HEK293T (cell line): ENCODE results near the gene LYSMD2.

ENCODE experiments used
- CTCF ChIA-PET: fragments of 350-600 bp; formaldehyde crosslinking; extraction: SDS; loops from one replicate; lab custom pipeline; 2021; ENCODE audit warnings: antibody characterized with exemption, inconsistent platforms; lab: Yijun Ruan, JAX
- POLR2A ChIA-PET: fragments of 350-600 bp; formaldehyde crosslinking; extraction: SDS; loops from one replicate; lab custom pipeline; 2020; ENCODE audit warnings: antibody characterized with exemption, inconsistent platforms; lab: Yijun Ruan, JAX
- DNase-seq: peaks from one replicate; pipeline ENCODE4 v3.0.0; 2012; ENCODE audit warnings: mixed read lengths; ENCODE audit errors: extremely low spot score
- ARNT ChIP-seq: fragments of 450-650 bp; IDR thresholded peaks from 2 replicates; pipeline ENCODE4 v1.6.1; 2017; ENCODE audit warnings: mild to moderate bottlenecking
- BHLHE40 ChIP-seq: fragments of 450-650 bp; IDR thresholded peaks from 2 replicates; pipeline ENCODE4 v1.6.1; 2016; ENCODE audit warnings: mild to moderate bottlenecking, moderate library complexity, borderline replicate concordance
- CTBP1 ChIP-seq: fragments of 450-650 bp; IDR thresholded peaks from 2 replicates; pipeline ENCODE4 v1.6.1; 2016; ENCODE audit warnings: borderline replicate concordance
- ELF4 ChIP-seq: fragments of 450-650 bp; IDR thresholded peaks from 2 replicates; pipeline ENCODE4 v1.6.1; 2017; ENCODE audit warnings: antibody characterized with exemption
- FOXA1 ChIP-seq: fragments of 450-650 bp; IDR thresholded peaks from 2 replicates; pipeline ENCODE4 v1.6.1; 2016; ENCODE audit warnings: mild to moderate bottlenecking
- FOXK2 ChIP-seq: fragments of 450-650 bp; IDR thresholded peaks from 2 replicates; pipeline ENCODE4 v1.6.1; 2016; ENCODE audit warnings: mild to moderate bottlenecking
- FOXM1 ChIP-seq: fragments of 450-650 bp; IDR thresholded peaks from 2 replicates; pipeline ENCODE4 v1.6.1; 2017; ENCODE audit warnings: mild to moderate bottlenecking, borderline replicate concordance
- HDGF ChIP-seq: fragments of 450-650 bp; IDR thresholded peaks from 2 replicates; pipeline ENCODE4 v1.6.1; 2017; ENCODE audit warnings: antibody characterized with exemption, borderline replicate concordance
- L3MBTL2 ChIP-seq: fragments of 450-650 bp; conservative IDR thresholded peaks from 2 replicates; pipeline ENCODE4 v1.6.1; 2016; ENCODE audit warnings: mild to moderate bottlenecking
- LEF1 ChIP-seq: fragments of 450-650 bp; IDR thresholded peaks from 2 replicates; pipeline ENCODE4 v1.6.1; 2017; ENCODE audit warnings: mild to moderate bottlenecking, borderline replicate concordance
- NFRKB ChIP-seq: fragments of 450-650 bp; IDR thresholded peaks from 2 replicates; pipeline ENCODE4 v1.6.1; 2016; ENCODE audit warnings: mild to moderate bottlenecking, moderate library complexity
- SP1 ChIP-seq: fragments of 450-650 bp; IDR thresholded peaks from 2 replicates; pipeline ENCODE4 v1.6.1; 2017
- SUZ12 ChIP-seq: fragments of 450-650 bp; IDR thresholded peaks from 2 replicates; pipeline ENCODE4 v1.6.1; 2016; ENCODE audit warnings: mild to moderate bottlenecking
- TARDBP ChIP-seq: fragments of 450-650 bp; IDR thresholded peaks from 2 replicates; pipeline ENCODE4 v1.6.1; 2016
- ZNF384 ChIP-seq: fragments of 450-650 bp; IDR thresholded peaks from 2 replicates; pipeline ENCODE4 v1.6.1; 2016
- TF ChIP-seq, protein P1 (sequence below): fragments of 450-650 bp; IDR thresholded peaks from 2 replicates; pipeline ENCODE4 v1.6.1; 2016

The LYSMD2 gene

DNA sequence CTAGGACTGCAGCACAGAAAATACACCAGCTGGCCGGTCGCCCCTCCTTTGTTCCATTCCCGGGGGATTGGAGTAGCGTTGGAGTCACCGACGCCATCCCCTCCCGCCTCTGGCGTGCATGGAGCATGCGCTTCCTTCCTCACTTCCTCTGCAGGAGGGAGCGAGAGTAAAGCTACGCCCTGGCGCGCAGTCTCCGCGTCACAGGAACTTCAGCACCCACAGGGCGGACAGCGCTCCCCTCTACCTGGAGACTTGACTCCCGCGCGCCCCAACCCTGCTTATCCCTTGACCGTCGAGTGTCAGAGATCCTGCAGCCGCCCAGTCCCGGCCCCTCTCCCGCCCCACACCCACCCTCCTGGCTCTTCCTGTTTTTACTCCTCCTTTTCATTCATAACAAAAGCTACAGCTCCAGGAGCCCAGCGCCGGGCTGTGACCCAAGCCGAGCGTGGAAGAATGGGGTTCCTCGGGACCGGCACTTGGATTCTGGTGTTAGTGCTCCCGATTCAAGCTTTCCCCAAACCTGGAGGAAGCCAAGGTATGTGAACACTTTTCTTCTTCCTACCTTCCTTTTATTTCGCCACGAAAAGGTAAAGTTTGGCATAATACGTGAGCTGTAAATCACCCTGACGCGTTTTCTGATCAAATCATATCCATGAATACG lies 56.0 kb downstream of the LYSMD2 start, which contains the start of gene SCG3:
SCG3 (plus strand) TSS at position 201 of the 661 bp plus-strand sequence; CDS start at position 454, 253 bp downstream.
- TF ChIP-seq TARDBP (no peak), NFRKB (no peak), FOXK2 (no peak), ARNT (no peak), L3MBTL2 (peak; percentile 29; the same call in 1 of the 2 replicates), LEF1 (no peak), ELF4 (no peak)
- DNase-seq, result peak; percentile 70
- ChIA-PET POLR2A (no interaction called here), CTCF (interaction anchor here (0.6 kb wide), 1 partner anchor 31 kb away, joined by 4 read pairs; no protein-coding TSS in a partner anchor)

DNA sequence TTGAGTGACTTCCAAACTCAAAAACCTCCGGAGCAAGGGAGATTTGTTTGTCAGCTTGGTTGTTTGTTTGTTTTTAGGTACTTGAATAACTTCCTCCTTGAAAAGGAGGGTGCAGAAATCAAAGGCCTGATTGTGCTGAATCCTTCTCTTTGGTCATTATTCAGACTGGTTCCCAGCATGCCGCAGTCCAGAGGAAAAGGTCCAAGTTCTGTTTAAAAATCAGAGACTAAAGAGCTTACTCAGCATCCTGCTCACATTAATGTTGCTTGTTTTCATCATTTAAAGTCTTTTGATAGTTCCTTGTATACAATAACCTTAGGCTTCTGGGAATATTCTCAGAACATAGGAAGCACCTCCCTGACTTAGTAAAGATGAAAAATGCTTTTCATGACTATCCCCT lies 57.1 kb downstream of the LYSMD2 start:
- ChIA-PET POLR2A (no interaction called here), CTCF (no interaction called here)
- TF ChIP-seq ARNT, result no peak
- no peak for TF ChIP-seq BHLHE40
- no peak for TF ChIP-seq FOXK2
- TF ChIP-seq FOXA1, result no peak
- no peak for TF ChIP-seq SUZ12
- TF ChIP-seq L3MBTL2, result no peak
- no peak for TF ChIP-seq NFRKB
- TF ChIP-seq, protein P1, sequence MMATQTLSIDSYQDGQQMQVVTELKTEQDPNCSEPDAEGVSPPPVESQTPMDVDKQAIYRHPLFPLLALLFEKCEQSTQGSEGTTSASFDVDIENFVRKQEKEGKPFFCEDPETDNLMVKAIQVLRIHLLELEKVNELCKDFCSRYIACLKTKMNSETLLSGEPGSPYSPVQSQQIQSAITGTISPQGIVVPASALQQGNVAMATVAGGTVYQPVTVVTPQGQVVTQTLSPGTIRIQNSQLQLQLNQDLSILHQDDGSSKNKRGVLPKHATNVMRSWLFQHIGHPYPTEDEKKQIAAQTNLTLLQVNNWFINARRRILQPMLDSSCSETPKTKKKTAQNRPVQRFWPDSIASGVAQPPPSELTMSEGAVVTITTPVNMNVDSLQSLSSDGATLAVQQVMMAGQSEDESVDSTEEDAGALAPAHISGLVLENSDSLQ, result no peak
- no peak for TF ChIP-seq LEF1
- TF ChIP-seq FOXM1, result no peak
- TF ChIP-seq HDGF, result no peak
- TF ChIP-seq ELF4, result no peak
- TF ChIP-seq CTBP1, result no peak
- TF ChIP-seq TARDBP, result no peak
- TF ChIP-seq SP1, result no peak
- no peak for TF ChIP-seq ZNF384
- no peak for DNase-seq

DNA sequence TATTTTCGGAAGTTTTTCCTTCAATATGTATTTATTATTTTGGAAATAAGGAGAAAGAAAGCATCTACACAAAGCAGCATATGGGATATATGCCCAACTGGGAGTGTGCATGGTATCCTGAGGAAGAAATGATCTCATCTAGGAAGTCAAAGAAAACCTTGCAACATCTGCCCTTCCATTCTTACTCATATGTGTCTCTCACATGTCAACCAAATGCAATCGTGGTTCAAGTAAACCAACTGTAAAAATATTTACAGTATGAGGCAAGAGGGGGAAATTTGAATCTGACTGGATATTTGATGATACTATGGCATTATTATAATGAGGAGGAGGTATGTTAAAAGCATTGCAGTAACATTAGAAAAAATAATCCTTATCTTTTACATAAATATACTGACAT lies 59.4 kb downstream of the LYSMD2 start:
- ChIA-PET CTCF (no interaction called here), POLR2A (no interaction called here)
- TF ChIP-seq ARNT (no peak), TARDBP (no peak), CTBP1 (no peak), FOXK2 (no peak), HDGF (no peak), LEF1 (no peak), ZNF384 (no peak), FOXA1 (no peak), ELF4 (no peak), BHLHE40 (no peak), NFRKB (no peak), SUZ12 (no peak), L3MBTL2 (no peak), FOXM1 (no peak), SP1 (no peak)
- TF ChIP-seq, protein P1, result no peak
- DNase-seq, result no peak

DNA sequence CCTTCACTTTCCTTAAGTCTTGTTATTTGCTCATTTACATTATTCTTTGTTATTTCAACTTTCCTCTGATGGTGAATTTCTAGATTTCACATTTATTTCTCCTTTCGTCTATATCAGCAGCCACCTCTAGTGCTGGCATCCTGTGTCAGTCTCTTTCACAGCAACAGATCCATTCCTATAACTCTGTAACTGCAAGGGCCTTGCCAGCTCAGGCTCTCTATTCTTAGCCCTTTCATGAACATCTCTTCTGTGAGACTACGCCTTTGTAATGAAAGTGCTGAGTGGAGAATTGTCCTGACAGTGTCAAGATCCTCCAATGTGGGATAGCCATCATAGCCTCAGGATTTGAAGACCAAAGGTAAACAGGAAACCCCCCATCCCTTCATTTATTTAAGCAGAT lies 60.0 kb downstream of the LYSMD2 start:
- no peak for DNase-seq
- ChIA-PET CTCF (no interaction called here), POLR2A (no interaction called here)
- TF ChIP-seq CTBP1 (no peak), FOXA1 (no peak), SP1 (no peak), LEF1 (no peak), FOXK2 (no peak), BHLHE40 (no peak), TARDBP (no peak), SUZ12 (no peak), FOXM1 (no peak)
- TF ChIP-seq, protein P1, result no peak

DNA sequence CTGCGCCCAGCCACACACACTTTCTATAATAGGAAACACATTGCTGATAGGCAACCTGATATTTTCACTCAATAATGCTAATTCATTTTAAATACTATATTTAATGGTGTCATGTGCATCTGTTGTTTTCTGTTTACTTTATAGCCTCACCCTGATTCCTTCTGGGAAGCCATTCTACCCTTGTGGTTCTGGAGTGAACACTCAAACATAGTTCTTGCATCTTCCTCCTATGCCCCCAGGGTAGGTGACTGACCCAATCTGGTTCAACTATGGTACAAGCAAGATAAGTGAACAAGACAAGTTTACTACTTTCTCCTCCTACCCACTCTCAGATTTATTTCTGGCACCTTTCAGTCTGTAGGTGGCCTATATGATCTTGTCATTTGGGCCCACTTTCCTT lies 60.4 kb downstream of the LYSMD2 start:
- POLR2A ChIA-PET, result no interaction called here
- DNase-seq, result no peak

DNA sequence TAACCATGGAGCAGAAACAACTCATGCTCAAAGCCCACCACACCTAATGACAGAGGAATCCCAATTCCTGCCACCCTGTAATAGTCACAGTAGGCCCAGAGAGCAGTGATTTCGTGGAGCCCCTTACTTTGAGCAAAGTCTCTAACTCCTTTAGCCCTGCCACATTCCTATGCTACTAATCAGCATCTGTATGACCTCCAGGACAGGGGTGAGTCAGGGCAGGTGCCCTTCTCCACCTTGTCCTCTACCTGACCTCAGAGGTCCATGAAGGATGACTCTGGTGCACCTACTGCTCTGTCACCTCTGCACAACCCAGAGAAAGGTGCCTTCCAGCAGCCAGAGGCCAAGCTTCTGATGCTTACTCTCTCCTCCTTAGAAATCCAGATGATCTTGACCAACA lies 62.2 kb downstream of the LYSMD2 start:
- no peak for DNase-seq
- ChIA-PET CTCF (no interaction called here), POLR2A (interaction anchor here (1.0 kb wide), 1 partner anchor 104 kb away, joined by 3 read pairs; no protein-coding TSS in a partner anchor)
- no peak for TF ChIP-seq ELF4

More for the DNA sequence above, 60.4 kb downstream of the LYSMD2 start:
- no peak for TF ChIP-seq FOXK2
- CTCF ChIA-PET, result no interaction called here
